HPDE6-E6E7 (cell line): Measurements from ENCODE around the gene TRH.
A peak's percentile ranks its signal among the peaks of the same experiment; 100 is the strongest.
"Not testable (repeated sequence)": the region's sequence is repeated elsewhere in the genome, so short reads cannot be mapped to it uniquely, and the experiment has no call there.

Experiments
- DNase-seq: peaks from one replicate; pipeline ENCODE4 v3.0.0; 2011; ENCODE audit warnings: missing footprints; ENCODE audit errors: extremely low spot score

TRH gene

DNA sequence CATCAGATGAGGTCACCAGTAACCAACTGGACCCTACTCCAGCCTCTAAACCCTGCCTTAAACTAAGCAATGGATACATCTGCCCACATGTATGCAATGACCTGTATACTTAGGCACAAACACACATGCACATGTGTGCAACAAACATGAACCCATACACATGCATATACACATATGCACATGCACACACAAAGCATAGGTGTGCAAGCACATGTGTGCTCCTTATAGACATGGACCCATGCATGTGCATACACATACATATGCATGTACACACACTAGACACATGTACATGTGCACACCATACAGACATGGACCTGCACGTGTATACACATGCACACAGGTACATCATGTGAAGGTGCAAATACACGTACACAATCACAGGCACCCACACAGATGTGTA lies 8.6 kb upstream of the TRH start:
- no peak for DNase-seq

DNA sequence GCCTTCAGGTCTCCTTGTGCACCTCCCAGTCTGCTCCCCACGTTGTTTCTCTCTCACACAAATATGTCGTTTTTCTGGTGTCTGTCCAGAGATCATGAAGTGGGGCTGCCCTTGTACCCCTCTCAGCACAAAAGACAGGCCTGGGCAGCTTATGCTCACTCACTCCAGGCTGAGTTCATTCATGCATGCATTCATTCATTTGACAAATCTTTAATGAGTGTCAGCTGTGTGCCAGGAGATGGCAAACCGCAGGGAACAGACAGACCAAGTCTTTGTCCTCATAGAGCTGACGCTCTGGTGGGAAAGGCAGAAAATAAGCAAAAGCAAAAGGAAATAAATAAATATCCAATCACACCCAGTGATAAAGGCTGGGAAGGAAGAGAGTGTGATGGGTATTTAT lies 7.6 kb upstream of the TRH start:
- DNase-seq, result no peak

DNA sequence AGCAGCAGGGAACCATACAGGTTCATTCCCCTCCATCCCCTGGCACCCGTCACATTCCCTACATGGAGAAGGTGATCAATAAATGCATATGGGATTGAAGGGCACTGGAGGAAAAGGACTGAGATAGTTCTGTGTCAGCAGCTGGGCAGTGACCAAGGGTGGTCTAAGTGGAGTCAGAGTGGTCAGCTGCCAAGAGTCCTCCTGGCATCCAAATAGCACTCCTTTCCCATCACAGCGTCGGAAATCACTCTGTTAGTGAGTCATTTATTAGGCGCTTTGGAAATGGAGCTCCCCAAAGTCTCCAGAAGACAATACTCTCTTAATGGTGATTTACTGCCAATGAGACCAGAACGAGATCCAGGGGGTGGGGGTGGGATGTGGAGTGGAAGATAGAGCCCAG lies 6.8 kb upstream of the TRH start:
- DNase-seq, result no peak

DNA sequence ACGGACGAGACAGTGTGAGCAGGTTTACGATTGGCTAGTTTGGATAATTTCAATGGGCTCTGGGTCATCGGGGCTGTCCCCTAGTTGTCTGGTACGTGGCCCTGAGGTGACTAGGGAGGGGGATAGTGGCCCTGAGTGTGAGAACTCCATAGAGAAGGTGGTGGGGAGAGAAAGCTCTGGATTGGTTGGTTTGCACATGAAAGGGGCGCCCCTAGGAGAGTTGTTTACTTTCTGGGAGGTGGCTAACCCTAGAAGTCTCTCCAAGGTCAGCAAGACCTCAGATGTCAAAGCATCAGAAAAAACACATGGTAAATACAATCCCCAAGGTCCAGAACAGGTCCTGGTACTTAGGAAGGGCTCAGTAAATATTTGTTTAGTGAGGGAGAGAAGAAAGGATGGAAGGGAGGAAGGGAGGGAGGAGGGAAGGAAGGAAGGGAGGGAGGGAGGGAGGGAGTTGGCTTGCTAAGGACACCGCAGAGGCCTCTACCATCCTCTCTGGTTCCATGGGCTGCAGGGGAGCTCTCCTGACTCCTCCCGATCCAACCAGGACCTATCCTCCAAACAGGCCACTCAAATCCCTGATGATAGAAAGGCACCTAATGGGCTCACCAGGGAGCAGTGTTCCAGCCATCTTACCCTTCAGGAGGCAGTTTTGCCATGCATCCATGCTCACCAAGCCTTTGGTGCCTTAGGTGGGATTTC lies 3.0 kb upstream of the TRH start:
- no peak for DNase-seq

DNA sequence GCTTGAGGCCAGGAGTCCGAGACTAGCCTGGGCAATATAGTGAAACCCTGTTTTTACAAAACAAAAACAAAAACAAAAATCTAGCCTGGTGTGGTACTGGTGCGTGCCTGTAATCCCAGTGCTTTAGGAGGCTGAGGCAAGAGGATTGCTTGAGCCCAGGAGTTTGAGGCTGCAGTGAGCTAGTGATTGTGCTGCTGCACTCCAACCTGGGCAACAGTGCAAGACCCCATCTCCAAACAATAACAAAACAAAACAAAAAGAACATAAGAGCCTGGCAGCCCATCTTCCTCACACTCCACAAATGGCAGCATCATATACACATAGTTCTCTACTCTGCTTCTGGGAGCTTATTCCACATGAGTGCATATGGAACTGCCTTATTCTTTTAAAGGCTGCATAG lies 2.2 kb upstream of the TRH start:
- no peak for DNase-seq

DNA sequence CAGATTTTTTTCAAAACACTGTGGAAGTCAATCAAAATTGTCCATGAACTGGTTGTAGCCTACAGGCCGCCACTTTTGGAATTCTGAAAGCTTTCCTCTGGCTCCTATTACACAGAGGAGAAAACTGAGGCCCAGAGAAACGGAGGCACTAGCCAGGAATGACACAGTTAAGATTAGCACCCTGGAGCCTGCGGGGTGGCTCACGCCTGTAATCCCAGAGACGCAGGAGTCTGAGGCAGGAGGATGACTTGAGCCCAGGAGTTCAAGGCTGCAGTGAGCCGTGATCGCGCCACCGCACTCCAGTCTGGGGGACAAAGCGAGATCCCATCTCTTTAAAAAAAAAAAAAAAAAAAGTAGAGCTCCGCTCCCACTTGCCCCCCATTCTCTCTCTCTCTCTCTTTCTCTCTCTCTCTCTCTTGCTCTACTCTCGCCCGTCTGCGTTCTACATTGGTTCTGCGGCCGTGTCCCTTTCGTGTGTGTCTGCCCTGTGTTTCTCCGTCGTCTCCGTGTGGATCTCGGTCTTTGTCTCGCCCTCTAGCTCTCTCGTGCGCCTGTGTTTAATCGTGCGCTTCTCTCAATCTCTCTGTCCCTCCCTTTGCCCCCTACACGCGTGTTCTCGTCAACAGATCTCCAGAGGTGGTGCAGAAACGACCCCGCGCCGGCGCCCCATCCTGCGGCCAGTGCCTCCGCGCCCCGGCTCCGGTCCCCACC lies 512 bp upstream of the TRH start:
- DNase-seq, result no peak

DNA sequence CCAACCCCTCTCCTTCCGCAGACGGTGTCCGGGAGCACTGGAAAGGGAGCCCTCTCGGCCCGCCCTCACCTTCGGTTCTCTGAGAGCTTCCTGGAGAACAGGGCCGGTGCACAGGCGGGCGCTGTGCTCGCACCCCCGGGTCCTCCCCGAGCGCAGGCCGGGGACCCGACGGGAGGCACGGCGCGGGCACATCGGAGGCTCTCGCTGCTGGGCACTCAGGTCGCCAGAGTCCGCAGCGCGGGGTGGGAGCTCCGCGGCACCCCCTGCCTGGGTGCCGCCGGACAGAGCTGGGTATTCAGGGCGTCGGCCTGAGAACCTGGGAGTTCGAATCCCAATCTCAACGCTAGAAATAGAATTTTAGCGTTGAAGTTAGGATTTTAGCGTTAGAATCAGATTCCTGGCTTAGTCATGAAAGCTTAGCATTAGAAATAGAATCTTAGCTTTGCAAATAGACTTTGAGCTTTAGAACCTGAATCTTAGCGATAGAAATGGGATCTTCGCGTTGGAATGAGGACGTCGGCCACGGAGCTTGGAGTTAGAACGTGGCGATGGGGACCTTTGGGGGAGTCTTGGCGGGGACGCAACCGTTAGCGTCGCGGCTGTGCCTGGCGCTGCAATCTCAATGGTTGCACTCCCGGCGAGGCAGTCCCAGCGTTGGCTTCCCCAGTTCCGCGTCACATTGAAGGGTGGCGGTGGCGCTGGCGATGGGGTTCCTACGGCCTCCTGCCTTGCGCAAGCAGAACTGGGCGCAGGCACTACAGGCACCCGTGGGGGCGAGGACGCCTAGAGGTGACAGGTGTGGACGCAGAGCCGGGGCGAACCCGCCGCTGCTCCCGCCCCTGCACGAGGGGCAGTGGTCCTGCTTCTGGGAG lies 549 bp downstream of the TRH start:
- no peak for DNase-seq

DNA sequence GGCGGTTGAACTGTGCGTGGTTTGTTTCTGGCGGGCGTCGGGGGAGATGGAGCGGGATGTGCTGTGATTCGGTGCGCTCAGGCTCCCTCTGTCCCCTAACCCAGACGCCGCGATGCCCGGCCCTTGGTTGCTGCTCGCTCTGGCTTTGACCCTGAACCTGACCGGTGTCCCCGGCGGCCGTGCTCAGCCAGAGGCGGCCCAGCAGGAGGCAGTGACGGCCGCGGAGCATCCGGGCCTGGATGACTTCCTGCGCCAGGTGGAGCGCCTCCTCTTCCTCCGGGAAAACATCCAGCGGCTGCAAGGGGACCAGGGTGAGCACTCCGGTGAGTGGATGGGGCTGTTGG lies 1.2 kb downstream of the TRH start:
- DNase-seq, result no peak

DNA sequence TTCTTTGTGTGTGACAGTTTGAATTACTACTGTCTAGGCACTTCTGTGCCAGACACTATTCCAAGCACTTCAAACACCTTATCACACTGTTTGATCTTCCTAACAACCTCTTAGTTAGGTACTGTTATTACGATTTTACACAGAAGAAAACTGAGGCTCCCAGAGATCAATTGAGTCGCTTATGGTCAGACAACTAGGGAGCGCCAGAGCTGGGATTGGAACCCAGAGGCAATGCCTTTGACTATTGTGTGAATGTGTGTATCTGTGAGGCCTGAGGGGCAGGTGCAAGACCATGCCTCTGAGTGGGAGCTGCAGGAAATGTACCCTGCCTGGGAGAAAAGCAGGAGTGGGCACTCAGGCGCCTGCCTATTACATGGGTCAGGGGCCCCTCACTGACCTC lies 1.8 kb downstream of the TRH start:
- DNase-seq, result no peak

DNA sequence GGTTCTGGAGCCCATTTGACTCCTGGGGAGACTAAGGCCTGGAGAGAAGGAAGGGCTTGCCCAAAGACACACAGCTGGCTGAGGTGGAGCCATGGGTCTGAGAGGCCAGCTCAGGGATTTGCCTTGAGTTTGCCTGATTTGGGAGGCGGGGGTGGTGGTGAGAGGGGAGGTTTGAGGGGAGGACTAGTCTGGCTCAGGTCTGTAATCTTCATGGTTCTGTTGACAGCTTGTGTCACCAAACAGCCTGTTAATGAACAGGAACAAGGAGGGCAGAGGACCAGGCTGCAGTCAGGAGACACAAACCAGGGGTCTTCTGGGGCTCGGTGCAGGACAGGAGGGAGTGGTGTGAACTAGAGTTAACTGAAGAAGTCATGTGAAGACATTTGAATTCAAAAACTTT lies 3.6 kb downstream of the TRH start:
- DNase-seq, result no peak

DNA sequence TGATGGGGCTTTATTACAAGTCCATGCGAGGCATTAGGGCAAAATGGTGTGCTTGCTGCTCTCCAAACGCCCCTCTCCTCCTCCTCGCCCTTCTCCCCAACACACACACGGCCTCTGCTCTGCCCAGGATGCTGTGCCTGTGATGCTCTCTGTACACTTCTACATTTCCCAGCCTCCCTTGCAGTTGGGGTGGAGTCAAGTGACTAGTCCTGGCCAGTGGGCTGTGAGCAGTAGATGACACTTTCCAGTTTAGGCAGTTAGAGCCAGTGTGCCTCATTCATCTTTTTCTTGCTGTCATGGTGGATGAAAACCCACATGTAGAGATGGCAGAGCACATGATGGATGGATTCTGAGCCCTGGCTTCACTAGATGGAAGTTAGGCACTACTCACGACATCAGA lies 5.4 kb downstream of the TRH start:
- DNase-seq, result no peak

DNA sequence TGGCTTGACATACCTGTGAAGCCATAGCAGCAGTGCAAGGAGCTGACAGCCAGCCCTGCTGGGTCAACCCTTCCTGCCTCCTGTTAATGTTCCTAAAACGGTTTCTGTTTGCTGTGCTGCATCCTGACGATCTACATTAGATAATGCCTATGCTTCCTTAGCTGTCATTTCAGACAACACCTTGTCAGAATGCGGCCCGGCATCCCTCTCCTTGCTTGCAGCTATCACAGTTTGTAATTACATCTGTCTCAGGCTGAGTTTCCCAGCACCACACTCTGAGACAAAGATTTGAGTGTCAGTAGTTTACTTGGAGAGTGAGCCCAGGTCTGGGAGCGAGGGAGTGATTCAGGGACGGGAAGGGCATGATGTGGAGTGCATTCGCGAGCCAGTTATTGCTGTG lies 9.0 kb downstream of the TRH start:
- DNase-seq, result no peak

DNA sequence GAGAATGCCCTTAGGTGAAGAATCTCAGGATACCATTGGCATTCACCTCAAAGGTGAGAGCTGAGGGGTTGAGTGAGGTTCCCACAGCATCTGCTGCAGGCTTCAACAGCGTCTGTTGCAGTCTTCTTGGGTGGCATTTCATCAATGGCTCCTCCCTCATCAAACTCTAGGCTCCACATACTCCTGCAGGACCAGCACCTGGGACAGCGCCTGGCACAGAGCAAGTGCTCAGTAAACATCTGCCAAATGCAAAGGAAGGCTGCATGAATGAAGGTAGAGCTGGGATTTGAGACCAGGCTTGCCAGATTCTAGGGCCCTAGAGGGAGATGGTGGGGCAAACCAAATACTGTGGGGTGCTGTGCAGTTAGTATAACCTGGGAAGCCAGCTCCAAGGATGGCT lies 9.6 kb downstream of the TRH start:
- DNase-seq, result no peak

DNA sequence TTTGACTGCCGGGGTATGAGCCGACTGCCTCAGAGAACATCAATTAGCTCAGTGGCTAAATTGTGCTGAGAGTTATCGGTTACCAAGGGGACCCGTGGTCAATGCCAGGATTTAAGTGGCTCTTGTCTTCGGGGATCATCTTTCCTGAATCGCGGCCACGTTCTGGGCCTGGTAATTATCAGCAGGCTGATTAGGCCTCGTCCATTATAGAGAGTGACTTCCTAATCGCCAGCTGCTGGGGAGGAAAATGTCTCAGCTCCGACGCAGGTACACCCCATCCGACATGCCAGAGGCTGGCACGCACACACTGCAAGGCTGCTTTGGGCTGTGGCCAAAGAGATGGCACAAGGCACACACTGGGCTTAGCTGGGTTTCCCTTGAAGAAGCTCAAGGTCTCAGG lies 10.6 kb downstream of the TRH start:
- no peak for DNase-seq

DNA sequence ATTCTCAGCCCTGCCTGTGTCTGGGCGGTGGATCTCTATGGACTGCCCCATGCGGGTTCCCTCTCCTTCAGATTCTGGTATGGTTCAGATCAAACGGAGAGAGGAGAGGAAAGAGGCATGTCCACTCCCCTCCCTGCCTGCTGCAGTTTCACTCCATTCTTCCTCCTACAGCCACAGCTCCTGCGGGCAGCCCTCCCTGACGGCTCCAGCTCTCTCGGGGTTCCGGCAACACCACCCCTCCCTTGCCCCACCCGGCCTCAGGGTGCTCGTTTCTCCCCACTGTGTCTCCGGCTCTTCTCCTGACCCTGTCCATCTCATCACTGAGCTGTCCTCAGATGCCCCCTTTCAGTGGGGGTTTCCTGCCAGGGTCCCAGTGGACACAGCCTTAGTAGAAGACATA lies 13.9 kb downstream of the TRH start:
- no peak for DNase-seq

DNA sequence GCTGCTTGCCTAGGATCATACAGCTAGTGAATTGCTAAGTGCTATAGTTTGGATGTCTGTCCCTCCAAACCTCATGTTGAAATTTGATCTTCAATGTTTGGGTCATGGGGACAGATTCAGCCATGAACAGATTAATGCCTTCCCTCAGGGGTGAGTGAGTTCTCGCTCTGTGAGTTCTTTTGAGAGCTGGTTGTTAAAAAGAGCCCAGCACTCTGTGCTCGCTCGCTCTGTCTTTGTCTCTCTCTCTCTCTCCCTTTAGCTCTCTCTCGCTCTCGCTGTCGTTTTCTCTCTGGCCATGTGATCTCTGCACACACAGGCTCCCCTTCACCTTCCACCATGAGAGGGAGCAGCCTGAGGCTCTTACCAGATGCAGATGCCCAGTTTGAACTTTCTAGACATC lies 14.9 kb downstream of the TRH start:
- DNase-seq, result no peak

DNA sequence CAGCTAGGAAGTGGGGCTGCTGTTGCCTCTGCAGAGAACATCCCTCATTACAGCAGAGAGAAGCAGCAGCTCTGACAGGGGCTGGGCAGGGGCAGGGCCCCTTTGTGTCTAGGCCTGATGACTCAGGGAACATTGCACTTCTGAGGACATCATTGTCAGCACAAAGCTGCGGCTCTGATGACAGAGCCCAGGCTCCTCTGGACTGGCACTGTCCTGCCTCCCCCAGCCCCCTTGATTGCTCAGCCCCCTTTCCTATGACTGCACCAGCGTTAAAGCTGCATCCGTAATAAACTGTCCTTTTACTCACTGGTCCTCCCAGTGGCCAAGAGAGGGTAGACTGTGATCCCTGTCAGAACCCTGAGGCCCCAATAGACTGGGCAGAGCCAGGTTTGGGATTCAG lies 18.3 kb downstream of the TRH start:
- peak; percentile 17 for DNase-seq

DNA sequence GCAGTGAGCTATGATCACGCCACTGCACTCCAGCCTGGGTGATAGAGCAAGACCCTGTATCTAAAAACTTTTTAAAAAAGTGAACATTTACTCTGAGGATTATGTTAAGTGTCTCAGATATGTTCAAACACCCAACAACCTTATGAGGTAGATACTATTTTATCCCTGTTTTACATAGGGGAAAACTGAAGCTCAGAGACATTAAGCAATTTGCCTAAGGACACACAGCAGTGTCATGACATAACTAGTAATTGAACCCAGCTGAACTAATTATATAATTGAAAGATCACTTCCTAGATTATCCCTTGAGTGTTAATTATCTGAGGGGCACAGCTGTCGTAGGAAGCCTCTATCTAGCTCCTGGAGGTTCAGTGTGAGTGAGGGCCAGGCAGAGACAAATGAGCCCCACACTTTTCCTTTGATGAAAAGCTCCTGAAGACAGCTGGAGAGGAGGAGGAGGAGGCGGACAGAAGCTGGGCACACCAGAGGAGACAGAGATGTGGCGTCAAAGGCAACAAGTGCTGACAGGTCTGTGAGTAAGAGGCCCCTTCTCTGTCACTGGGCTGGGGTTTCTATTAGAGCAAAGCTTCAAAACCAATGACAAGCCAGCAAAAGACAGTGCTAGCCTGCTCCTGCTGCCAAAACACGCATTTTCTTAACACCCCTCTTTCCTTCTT lies 20.5 kb downstream of the TRH start:
- DNase-seq, result peak; percentile 76

DNA sequence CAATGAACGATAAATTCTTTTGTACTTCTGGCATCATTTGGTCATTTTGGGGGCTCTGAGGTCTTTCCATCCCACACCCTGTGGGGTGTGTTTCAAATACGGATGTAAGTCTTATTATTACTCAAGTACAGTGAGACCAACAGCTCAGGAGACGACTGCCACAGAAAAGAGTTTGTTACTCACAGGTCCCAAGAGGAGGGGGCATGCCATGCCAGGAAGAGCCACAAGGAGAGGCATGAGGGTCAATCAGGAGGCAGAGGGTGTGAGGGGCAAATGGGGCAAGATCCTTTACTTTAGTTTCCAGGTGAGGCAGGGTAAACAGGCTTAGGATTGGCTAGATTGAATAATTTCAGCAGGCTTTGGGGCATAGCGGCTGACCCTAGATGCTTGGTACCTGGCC lies 21.6 kb downstream of the TRH start:
- DNase-seq, result no peak

DNA sequence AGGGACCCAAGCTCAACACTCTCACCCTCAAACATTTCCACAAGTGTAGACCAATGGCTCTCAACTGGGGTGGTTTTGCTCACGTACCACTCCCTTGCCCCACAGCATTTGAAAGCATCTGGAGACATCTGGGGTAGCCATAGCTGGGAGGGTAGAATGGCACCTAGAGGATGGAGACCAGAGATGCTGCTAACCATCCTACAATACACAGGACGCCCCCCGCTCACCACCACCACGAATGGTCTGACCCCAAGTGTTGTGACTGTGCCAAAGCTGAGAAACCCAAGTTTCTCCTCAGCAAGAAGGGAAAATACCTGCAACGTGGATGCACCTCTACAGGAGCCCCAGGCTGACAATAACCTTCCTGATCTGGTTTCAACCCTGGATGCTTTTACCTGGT lies 24.7 kb downstream of the TRH start:
- not testable (repeated sequence) for DNase-seq

DNA sequence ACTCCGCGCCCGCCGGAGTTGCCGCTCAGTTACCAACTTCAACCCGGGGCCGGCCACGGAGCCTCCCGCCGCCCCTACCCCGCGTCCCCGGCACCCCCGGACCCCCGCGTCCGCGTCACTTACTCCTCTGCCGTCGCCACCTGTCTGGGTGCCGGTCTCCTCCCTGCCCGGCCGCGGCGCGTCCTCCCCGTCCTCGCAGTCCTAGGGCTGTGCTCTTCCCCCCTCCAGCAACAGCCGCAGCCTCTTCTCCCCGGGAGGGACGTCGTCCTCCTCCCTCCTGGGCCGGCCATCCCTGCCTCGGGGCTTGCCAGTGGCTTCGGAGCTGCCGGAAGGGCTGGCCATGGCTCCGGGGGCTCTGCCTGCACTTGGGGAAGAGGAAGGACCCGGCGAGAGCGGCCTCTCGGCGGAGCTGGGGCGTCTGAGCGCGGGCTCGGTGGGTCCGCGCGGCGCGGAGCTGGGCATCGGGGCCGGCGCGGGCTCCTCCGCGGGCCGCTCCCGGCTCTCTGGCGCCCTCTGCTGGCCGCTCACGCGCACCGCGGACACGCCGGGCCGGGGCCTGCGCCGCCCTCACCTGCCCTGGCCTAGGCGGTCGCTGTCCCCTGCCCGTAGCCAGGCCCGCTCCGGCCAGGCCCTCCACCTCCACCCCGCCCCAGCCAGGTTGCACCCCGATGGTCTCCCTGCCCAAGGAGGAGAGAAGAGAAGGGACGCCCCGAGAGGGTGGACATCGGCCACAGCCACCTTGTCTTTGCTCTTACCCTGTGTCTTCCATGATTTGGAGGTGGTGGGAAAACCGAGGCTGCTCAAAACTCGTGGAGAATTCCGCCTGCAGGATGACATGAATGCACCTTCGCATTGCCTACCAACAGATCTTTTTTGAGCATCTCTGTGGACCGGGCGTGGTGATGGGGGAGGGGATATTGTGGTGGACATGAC lies 28.4 kb downstream of the TRH start:
- DNase-seq, result not testable (repeated sequence)
